Iris pigment epithelial cell (primary cell): ENCODE measurements around the gene SLC16A3.

ENCODE experiments used
- DNase-seq: peaks from one replicate; pipeline ENCODE4 v3.0.0-alpha.2; 2011; ENCODE audit warnings: low read depth

SLC16A3 gene

GRCh38 chr17:82236142-82236971 lies 7.5 kb downstream of the SLC16A3 start:
- no peak for DNase-seq

GRCh38 chr17:82237083-82237745 lies 8.4 kb downstream of the SLC16A3 start:
- no peak for DNase-seq

DNA sequence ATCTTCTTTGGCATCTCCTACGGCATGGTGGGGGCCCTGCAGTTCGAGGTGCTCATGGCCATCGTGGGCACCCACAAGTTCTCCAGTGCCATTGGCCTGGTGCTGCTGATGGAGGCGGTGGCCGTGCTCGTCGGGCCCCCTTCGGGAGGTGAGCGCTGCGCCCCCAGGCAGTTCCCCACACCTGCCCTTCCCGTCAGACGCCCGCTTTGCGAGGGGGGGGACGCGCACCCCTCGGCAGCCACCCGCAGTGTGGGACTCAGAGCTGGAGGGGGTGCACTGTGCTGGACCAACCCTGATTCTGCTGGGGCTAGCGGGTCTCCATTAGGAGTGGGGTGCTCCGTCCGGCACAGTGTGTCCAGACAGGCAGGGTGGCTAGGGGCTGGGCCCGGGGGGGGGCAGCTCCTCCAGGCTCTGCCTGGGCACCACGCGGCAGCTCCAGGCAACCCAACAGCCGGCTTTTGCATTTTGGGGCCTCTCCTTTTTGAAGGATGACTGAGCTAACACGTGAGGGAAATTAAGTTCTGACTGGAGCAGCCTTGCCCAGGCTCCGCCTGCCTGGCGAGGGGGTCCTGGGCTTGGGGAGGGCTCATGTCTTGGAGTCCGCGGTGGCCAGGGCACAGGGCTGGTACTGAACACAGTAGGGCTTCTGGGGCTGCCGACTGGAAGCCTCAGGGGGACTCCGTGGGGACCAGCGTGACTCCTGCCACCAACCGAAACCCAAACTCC lies 9.1 kb downstream of the SLC16A3 start:
- DNase-seq, result no peak

DNA sequence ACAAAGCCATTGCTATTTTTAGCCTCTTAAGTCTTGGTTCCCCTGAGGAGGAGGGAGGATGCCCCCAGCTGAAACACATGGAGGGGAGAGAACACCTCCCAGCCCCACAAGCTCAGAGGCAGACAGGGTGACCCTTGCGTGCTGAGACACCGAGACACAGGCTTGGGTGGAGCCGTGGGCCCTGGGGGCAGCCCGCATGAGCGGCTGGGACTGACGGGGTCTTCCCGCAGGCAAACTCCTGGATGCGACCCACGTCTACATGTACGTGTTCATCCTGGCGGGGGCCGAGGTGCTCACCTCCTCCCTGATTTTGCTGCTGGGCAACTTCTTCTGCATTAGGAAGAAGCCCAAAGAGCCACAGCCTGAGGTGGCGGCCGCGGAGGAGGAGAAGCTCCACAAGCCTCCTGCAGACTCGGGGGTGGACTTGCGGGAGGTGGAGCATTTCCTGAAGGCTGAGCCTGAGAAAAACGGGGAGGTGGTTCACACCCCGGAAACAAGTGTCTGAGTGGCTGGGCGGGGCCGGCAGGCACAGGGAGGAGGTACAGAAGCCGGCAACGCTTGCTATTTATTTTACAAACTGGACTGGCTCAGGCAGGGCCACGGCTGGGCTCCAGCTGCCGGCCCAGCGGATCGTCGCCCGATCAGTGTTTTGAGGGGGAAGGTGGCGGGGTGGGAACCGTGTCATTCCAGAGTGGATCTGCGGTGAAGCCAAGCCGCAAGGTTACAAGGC lies 9.8 kb downstream of the SLC16A3 start:
- DNase-seq, result peak; percentile 95

GRCh38 chr17:82239401-82239925 lies 10.6 kb downstream of the SLC16A3 start:
- no peak for DNase-seq

GRCh38 chr17:82239926-82240505 lies 11.2 kb downstream of the SLC16A3 start:
- DNase-seq, result no peak

- no peak for DNase-seq
Observed at GRCh38 chr17:82240506-82241182, 11.8 kb downstream of the SLC16A3 start.

DNA sequence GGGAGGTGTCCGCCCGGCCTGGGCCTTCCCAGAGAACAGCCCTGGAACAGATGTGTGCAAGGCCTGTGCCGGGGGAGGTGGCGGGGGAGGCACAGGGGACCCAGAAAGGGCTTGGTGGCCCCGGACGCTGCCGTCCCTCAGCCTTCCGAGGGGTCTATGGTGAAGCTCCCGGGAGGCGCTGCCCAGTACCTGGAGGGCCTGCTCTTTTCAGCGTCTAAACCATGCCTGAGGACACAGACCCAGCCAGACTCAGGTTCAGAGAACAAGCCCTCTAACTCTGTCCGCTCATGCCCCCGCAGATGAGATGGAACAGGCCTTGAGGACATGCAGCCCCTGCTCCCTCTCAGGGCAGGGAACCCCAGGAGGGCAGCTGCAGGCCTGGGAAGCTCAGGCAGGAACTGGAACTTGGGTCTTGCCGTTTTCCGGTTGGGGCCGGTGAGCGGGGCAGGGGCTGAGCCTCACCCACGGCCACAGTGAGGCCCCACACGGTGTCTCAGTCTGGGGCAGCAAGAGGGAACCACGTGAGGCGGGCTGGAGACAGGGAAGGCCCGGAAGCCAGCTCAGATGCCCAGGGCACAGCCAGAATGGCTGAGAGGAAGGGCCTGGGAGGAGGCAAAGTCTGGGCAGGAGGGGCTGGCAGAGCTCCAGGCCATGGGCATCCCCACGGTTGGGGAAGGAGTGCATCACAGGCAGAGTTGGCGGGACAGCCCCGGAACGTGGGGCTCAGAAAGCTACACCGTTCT lies 12.5 kb downstream of the SLC16A3 start:
- peak; percentile 64 for DNase-seq

DNA sequence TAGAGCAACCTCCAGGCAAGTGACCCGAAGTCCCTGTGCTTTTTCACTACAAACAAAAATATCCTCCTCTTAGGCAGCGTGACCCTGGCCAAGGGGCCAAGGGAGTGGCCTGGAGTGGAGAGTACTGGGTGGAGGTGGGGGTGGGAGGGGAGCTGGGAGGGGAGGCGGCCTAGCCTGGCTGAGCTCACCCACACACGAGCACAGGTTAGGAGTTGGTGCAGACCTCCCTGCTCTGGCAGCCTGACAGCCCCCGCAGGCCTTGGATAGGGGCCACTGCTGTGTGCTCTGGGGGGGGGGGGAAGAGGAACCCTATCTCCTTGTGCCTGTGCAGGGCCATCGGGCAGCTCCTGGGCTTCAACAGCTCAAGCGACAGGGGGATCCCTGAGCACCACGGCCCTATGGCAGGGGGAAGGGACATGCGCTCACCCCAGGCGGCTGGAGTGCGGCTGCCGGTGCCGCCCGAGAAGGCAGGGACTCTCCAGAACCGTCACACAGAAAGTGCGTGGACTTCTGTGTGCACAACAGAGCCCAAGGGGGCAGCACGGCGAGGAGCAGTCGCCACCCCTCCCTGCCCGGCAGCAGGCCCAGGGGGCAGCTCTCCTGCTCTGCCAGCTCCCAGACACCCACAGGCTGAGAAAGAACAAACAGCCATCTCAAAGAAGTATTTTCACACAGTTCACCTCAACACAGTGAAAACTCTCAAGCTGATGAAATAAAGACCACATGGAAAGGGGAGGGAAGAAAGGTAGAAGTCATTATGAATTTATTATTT lies 13.3 kb downstream of the SLC16A3 start:
- DNase-seq, result no peak

DNA sequence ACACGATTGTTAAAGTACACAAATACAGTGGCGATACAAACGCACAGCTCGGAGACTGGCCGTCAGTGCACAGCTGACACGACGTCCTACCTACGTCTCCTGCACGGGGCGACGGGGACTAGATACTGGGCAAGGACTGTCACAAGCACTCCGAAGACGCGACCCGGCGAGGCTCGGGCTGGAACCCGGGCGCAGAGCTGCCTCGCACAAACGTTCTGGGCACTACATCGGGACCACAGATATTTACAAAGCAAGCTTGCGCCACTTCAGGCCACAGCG lies 13.8 kb downstream of the SLC16A3 start:
- DNase-seq, result no peak

DNA sequence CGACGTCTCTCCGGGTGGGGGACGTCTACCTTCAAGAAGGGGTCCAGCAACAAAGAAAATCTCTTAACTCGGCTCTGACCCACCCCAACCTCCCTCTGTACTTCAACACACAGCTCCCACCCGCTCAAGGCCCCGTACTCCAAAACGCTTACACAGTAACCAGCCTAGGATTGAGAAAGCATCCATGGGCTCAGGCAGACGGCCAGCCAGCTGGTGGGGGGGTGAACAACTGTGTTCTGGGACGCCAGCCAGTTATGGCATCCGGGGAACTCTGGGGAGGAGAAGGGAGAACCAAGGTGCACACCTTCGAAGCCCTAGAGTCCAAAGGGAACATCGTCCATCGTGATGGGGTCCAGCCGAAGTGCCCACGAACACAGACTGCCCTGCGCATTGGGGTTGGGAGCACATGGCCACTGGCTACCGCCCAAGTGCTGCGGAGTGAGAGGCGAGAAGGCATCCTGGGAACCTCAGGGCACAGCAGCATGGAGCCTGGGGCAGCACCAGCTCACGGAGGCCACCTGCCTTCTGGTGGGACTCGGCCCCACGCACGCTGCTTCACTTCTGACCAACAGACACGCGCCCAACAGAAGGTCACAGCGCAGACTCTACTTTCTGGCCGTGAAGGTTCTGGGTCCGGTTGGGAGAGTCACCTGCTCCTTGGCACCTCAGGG lies 14.3 kb downstream of the SLC16A3 start:
- peak; percentile 88 for DNase-seq

GRCh38 chr17:82243648-82244412 lies 15.0 kb downstream of the SLC16A3 start:
- no peak for DNase-seq

DNA sequence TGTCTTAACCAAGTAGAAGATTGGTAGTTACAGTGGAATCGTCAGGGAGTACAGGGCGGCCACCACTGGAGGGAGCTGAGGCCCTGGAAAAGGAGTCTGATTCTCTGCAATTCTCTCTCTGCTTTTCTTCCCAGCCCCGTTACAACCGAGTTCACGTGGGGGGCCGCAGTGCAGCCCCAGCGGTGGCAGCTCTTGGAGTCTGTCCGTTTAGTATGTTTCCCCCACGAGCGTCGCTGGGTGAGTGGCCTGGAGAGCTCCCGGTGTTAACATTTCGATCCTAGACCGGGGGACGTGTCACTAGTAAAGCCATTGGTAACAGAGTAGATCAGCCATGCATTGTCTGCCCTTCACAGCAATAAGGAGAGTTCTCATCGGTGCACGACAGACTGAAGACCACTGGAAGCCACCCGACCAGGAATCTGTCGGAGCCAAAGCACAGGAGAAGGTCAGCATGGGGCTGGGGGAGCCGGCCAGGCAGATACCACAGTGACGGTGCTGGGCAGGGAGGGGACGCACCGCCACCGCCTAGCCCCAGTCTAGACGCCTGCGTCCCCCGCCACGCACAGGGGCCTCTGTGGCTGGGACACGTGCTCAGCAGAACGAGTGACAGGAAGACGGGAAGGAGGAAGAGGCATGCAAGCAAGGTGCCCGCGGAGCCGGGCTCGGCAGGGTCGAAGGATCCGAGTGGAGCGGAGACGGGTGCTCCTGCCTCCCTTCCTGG lies 15.7 kb downstream of the SLC16A3 start:
- peak; percentile 54 for DNase-seq

DNA sequence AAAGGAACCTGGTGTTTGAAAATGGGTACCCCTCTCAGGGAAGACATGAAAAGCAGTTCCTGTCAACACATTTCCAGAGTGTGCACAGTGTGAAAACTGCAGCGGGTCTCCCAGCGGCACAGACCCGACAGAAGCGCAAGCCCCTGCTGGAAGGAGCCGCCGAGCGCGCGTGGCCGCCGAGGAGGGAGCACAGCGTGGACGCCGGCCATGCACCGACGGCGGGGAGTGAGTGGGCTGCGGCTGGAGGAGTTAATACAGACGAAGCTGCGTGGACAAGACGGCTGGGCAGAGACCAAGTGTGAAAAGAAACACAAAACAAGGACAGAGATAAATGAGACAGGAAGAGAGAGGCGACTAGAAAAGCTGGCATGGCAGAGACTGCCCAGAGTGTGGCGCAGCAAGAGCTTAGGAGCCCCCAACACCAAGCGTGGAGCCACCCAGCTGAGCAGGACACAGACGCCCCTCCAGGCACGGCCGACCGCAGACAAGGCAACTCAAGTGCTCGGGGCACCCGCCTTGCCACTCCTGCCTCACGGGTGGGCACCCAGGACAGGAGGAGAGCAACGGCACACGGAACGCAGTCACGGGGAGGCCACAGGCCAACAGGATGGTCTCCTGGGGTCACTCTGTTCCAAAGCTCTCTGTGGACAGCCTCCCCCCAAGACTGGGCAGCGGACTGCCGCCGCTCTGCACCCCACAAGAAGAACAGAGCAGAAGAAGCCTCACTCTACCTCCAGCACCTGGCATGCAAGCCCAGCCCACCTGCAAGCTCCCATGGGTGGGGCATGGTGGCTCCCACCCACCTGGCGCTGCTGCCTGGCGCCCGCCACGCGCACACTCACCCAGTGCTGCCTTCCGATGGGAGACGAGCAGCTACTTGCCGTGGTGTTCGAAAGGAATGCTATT lies 16.5 kb downstream of the SLC16A3 start:
- no peak for DNase-seq

DNA sequence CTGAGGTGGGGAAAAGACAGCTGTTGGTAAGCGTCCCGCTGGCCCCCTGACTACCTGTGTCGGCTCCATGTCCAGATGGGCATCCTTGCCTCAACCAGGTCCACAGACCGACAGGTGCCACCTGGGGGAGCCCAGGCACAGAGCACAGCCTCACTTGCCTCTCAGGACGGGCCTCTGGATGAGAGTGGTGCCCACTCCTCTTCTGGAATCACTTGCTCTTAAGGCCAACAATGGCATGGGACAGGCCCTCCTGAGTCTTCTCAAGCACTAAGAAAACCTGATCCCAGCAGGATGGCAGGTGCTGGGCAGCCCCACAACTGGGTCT lies 17.2 kb downstream of the SLC16A3 start:
- DNase-seq, result no peak

DNA sequence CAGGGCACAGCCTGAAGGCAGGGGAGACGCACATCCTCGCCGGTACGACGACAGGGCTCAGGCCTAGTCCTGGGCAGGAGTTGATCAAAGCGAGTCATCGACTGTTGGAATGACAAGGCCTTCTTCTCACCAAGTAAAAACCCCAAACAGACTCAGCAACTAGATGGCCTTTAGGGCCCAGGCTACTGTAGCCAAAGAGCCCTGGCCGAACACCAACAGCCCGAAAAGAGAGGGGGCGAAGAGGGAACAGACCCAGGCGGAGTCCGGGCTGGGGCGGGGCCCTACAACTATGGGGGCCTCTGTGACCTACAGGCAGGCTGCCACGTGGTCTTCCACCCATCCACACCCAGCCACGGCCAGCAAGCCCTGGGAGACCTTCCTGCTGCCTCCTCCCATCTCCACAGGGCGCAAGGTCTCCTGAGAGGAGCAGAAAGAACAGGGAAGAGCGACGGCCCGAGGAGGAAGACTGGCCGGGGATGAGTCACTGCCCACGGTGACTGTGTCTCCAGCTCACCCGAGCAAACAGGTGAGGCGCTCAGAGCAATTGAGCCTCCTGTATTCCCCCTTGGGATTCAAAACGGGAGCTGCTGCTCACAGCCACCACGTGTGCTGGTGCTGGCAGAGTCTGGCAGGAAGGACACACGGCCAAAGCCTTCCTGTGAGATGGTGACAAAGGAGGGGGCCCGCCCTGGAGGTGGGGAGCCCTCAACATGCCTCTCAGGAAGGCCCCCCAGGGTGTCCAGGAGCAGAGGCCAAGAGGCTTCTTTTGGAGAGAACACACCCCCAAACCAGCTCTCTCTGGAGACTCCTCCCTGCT lies 17.7 kb downstream of the SLC16A3 start:
- DNase-seq, result peak; percentile 69
